NCI-H1092 treated with DMSO at 0.1 percent for 48 hours (cell line): Measurements from ENCODE around the gene MALSU1.
A peak's percentile ranks its signal among the peaks of the same experiment; 100 is the strongest.

Experiments used
- DNase-seq: peaks from one replicate; lab custom pipeline; 2025; lab: John Stamatoyannopoulos, UW

Gene MALSU1

GRCh38 chr7:23298885-23299769 lies at the start of gene MALSU1:
Gene MALSU1, plus strand, starts transcription at chr7:23299339. Its CDS starts 14 bp downstream, at chr7:23299353.
- peak; percentile 99 for DNase-seq

DNA sequence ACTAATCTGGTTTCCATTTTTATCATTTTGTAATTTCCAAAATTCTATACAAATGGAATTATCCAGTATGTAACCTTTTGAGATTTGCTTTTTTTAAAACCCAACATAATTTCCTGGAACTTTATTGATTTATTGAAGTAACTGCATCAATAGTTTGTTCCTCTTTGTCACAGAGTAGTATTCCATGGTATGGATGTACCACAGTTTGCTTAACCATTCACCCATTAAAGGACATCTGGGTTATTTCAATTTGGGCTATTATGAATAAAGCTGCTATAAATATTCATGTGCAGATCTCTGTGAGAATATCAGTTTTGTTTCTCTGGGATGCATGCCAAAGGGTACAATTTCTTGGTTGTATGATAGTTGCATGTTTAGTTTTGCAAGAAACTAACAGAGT lies 49.7 kb upstream of the MALSU1 start:
- no peak for DNase-seq

- no peak for DNase-seq
Observed at GRCh38 chr7:23254051-23254681, 45.0 kb upstream of the MALSU1 start.

- no peak for DNase-seq
Observed at GRCh38 chr7:23256731-23257130, 42.4 kb upstream of the MALSU1 start.

DNA sequence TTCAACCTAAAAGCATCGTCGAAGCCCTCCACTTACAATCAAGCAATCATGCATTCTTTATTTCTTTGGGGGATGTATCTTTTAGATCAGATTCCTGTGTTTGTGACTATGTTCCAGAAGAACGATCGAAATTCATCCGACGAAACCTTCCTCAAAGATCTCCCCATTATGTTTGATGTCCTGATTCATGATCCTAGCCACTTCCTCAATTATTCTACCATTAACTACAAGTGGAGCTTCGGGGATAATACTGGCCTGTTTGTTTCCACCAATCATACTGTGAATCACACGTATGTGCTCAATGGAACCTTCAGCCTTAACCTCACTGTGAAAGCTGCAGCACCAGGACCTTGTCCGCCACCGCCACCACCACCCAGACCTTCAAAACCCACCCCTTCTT lies 38.8 kb upstream of the MALSU1 start:
- DNase-seq: no peak

- peak; percentile 42 for DNase-seq
Observed at GRCh38 chr7:23261843-23262452, 37.2 kb upstream of the MALSU1 start.

DNA sequence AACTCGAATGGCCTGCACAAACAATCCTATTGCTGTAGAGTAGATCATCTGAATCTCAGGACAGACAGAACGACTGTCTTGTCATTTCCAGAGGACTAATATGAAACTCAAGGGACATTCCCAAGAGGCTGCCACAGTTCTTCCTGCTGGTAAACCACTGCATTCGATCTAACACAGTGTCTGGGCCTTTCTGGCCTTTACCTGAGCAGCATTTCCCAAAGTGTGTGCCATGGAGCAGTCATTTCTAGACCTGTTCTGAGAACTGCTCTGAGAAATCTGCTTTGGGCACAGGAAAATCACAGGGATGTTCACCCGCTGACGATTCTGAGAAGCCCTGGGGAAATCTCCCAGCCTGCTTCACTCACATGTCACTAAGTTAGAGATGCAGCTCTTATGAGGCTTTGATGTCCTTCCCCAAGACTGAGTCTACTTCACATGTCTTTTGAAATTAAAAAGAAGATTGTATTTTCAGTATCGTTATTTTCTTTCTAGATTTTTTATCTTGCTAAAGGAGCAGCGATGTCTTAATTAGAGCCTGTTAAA lies 34.2 kb upstream of the MALSU1 start:
- DNase-seq: no peak

GRCh38 chr7:23266918-23267317 lies 32.2 kb upstream of the MALSU1 start:
- DNase-seq: no peak

GRCh38 chr7:23267357-23267756 lies 31.8 kb upstream of the MALSU1 start:
- DNase-seq: no peak

GRCh38 chr7:23268167-23268566 lies 31.0 kb upstream of the MALSU1 start:
- DNase-seq: no peak

DNA sequence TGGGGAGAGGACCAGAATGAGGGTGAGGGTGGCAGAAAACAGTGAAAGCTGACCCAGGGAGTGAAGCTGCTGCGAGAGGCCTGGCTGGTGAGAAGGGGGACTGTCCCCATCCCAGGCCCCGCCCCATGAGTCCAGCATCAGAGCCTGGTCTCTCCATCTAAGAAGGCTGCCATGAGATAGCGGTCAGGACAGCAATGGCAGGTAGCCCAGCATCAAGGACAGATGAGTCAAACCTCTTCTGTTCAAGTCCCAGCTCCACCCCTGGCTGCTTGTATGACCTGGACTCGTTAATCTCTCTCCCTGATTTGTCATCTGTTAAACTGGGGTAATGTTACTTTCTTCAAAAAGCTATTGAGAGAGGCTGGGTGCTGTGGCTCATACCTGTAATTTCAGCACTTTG lies 30.4 kb upstream of the MALSU1 start:
- DNase-seq: no peak

DNA sequence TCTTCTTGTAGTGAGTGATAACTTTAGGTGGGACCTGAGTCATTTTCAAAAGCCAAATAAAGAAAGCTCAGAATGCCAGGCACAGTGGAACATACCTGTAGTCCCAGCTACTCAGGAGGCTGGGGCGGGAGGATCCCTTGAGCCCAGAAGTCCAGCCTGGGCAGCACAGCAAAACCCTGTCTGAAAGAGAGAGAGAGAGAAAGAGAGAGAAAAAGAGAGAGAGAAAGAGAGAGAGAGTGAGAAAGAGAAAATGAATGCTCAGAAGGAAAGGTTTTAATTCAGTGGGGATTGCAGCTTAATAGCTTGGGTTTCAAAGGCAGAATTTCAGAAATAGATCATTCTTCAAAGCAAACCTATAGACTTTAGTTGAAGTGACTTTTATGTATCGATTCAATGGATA lies 26.9 kb upstream of the MALSU1 start:
- DNase-seq: no peak

GRCh38 chr7:23273141-23273599 lies 26.0 kb upstream of the MALSU1 start:
- DNase-seq: peak; percentile 91

DNA sequence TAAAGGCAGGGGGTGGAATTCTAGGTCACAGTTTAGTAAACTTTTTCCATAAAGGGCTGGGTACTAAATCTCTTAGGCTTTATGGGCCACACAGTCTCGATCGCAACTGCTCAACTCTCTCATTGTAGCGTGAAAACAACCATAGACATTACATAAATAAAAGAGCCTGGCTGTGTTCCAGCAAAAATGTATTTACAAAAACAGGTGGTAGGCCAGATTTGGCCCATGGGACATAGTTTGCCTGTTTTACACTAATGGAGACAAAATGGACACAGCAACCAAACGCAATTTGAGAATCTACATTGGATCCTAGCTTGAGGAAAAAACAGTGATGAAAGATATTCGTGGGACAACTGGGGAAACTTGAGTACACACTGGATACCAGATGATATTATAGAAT lies 23.2 kb upstream of the MALSU1 start:
- DNase-seq: peak; percentile 28

- DNase-seq: no peak
Observed at GRCh38 chr7:23276376-23276775, 22.8 kb upstream of the MALSU1 start.

GRCh38 chr7:23276947-23277346 lies 22.2 kb upstream of the MALSU1 start:
- DNase-seq: no peak

DNA sequence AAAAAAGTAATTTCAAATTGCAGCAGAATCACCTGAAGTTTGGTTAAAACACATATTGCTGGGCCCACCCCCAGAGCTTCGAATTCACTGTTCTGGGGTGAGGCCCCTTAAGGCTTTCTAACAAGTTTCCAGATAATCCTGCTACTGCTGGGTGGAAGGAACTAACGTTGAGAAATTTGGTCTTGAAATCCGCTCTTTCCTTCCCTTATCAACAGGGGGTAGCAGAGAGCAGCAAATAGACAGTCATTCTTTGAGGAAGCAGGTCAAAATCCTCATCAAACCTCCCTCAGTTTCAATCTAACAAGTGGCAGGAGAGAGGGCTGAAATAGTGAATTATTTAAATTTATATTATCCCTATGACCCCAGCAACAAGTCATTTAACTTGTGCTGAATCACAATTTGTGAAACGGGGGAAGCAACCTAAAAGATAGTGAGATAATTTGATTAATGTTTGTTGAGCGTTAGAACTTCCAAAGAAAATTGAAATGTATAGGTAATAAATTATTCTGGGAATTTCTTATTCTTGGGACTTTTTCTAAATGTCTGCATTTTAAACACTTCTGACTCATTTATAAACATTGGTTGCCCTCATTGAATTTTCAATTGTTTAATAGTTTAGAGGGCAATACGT lies 21.7 kb upstream of the MALSU1 start:
- peak; percentile 66 for DNase-seq

- no peak for DNase-seq
Observed at GRCh38 chr7:23279819-23280525, 19.2 kb upstream of the MALSU1 start.

- DNase-seq: no peak
Observed at GRCh38 chr7:23283086-23283485, 16.1 kb upstream of the MALSU1 start.

DNA sequence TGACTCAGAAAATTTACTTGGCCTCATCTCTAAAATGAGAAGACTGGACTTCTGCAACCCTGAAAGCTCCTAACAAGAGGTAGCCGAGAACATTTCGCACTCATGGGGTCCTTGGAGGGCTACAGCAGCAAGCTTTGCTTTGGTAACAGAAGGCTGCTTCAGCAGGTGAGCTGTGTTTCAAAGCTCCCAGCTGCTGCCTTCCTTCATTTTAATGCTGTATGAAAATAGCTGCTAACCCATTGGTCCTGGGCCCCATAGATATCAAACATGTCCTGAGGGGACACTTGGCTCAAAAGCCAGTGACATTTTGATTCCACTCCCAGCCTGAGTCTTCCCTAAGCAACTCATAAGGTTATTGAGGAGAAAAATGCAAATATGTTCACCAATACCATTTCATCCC lies 14.3 kb upstream of the MALSU1 start:
- DNase-seq: no peak
